Neural cell (in vitro differentiated cells): ENCODE results near the gene HIPK2. TPM values are rescaled to one million over a fixed set of nuclear protein-coding genes. Genes with fewer than 3 reads are reported as not detected.

Experiments
- H2AFZ ChIP-seq: fragments of 200-600, 300-800 bp; sonication (generic), shearing (Covaris generic); 2 replicates; pipeline ENCODE4 v1.6.0; 2014; ENCODE audit warnings: low read depth, mild to moderate bottlenecking, antibody characterized with exemption, low read length, moderate library complexity
- H3F3A ChIP-seq: fragments of 200-600 bp; shearing (Covaris generic); 2 replicates; pipeline ENCODE4 v1.6.1; 2016; ENCODE audit warnings: mild to moderate bottlenecking, moderate library complexity, mixed read lengths, antibody characterized with exemption, low read length; ENCODE audit not compliant: insufficient read depth, poor library complexity, severe bottlenecking
- H3K27ac ChIP-seq: fragments of 200-600, 300-800 bp; sonication (generic), shearing (Covaris generic); 2 replicates; pipeline ENCODE4 v1.5.1; 2014; ENCODE audit warnings: mild to moderate bottlenecking, low read length, moderate library complexity
- H3K27me3 ChIP-seq: fragments of 300-800, 200-600 bp; sonication (generic), shearing (Covaris generic); 2 replicates; pipeline ENCODE4 v1.6.0; 2014; ENCODE audit warnings: mild to moderate bottlenecking, low read depth, low read length, moderate library complexity; ENCODE audit not compliant: insufficient read depth
- H3K36me3 ChIP-seq: fragments of 300-800, 200-600 bp; sonication (generic), shearing (Covaris generic); 2 replicates; pipeline ENCODE4 v1.5.1; 2014; ENCODE audit warnings: mild to moderate bottlenecking, antibody characterized with exemption, low read length, moderate library complexity; ENCODE audit not compliant: insufficient read depth
- H3K4me2 ChIP-seq: fragments of 300-800, 200-600 bp; sonication (generic), shearing (Covaris generic); 2 replicates; pipeline ENCODE4 v1.6.0; 2014; ENCODE audit warnings: mild to moderate bottlenecking, low read length
- H3K4me3 ChIP-seq: fragments of 300-800, 200-600 bp; sonication (generic), shearing (Covaris generic); 2 replicates; pipeline ENCODE4 v1.5.1; 2014; ENCODE audit warnings: mild to moderate bottlenecking, low read length, moderate library complexity
- H3K79me2 ChIP-seq: fragments of 200-600 bp; shearing (Covaris generic); replicated peaks from 2 replicates; pipeline ENCODE4 v1.6.0; 2014; ENCODE audit warnings: mild to moderate bottlenecking, low read length, moderate library complexity; ENCODE audit not compliant: insufficient read depth
- H3K9ac ChIP-seq: fragments of 300-800, 200-600 bp; sonication (generic), shearing (Covaris generic); 2 replicates; pipeline ENCODE4 v1.6.1; 2016; ENCODE audit warnings: mild to moderate bottlenecking, low read length, mixed read lengths
- H3K9me2 ChIP-seq: fragments of 200-600 bp; shearing (Covaris generic); 2 replicates; pipeline ENCODE4 v1.6.1; 2016; ENCODE audit warnings: mild to moderate bottlenecking, low read length, mixed read lengths; ENCODE audit not compliant: insufficient read depth
- H3K9me3 ChIP-seq: fragments of 200-600, 300-800 bp; sonication (generic), shearing (Covaris generic); 2 replicates; pipeline ENCODE4 v1.6.1; 2016; ENCODE audit warnings: mild to moderate bottlenecking, mixed run types, low read length, moderate library complexity, mixed read lengths
- H4K20me1 ChIP-seq: fragments of 200-600 bp; shearing (Covaris generic); 2 replicates; pipeline ENCODE4 v1.6.1; 2016; ENCODE audit warnings: mild to moderate bottlenecking, mixed run types; ENCODE audit not compliant: insufficient read depth
- EP300 ChIP-seq: fragments of 450-650 bp; conservative IDR thresholded peaks from 2 replicates; pipeline ENCODE4 v1.6.1; 2014; ENCODE audit warnings: antibody characterized with exemption, mild to moderate bottlenecking, moderate library complexity; ENCODE audit not compliant: poor library complexity, severe bottlenecking
- EZH2 ChIP-seq: fragments of 200-600, 300-800 bp; shearing (Covaris generic), sonication (generic); IDR thresholded peaks from 2 replicates; pipeline ENCODE4 v1.6.1; 2014; ENCODE audit warnings: antibody characterized with exemption, low read length, borderline replicate concordance, mild to moderate bottlenecking; ENCODE audit not compliant: insufficient read depth, poor library complexity, severe bottlenecking
- MXI1 ChIP-seq: fragments of 450-650 bp; conservative IDR thresholded peaks from 2 replicates; pipeline ENCODE4 v1.6.1; 2014; ENCODE audit warnings: antibody characterized with exemption, mild to moderate bottlenecking; ENCODE audit not compliant: poor library complexity, severe bottlenecking
- POLR2AphosphoS5 ChIP-seq: IDR thresholded peaks from 2 replicates; pipeline ENCODE4 v1.6.1; 2012
- RAD21 ChIP-seq: fragments of 450-650 bp; conservative IDR thresholded peaks from 2 replicates; pipeline ENCODE4 v1.6.1; 2014; ENCODE audit warnings: antibody characterized with exemption, mild to moderate bottlenecking, moderate library complexity
- SMC3 ChIP-seq: fragments of 450-650 bp; conservative IDR thresholded peaks from 2 replicates; pipeline ENCODE4 v1.6.1; 2014; ENCODE audit warnings: antibody characterized with exemption, mild to moderate bottlenecking, moderate library complexity; ENCODE audit not compliant: poor library complexity
- TAF1 ChIP-seq: IDR thresholded peaks from 2 replicates; pipeline ENCODE4 v1.6.1; 2012; ENCODE audit warnings: low read depth
- polyA plus RNA-seq: library from polyadenylated mRNA; depleted of rRNA; stranded (reverse); fragments of >200 nt; gene quantifications from 2 replicates; pipeline ENCODE4 v1.2.3, GENCODE V29; 2014
- TF ChIP-seq, protein P1 (sequence below): fragments of 450-650 bp; IDR thresholded peaks from 2 replicates; pipeline ENCODE4 v1.5.1; 2014; ENCODE audit warnings: antibody characterized with exemption, mild to moderate bottlenecking, moderate library complexity; ENCODE audit not compliant: poor library complexity, severe bottlenecking
- TF ChIP-seq, protein P2 (sequence below): IDR thresholded peaks from 2 replicates; pipeline ENCODE4 v1.6.1; 2012; ENCODE audit warnings: borderline replicate concordance

The HIPK2 gene
- polyA plus RNA-seq, 1 donor from 2014 or later = 8.5 TPM

DNA sequence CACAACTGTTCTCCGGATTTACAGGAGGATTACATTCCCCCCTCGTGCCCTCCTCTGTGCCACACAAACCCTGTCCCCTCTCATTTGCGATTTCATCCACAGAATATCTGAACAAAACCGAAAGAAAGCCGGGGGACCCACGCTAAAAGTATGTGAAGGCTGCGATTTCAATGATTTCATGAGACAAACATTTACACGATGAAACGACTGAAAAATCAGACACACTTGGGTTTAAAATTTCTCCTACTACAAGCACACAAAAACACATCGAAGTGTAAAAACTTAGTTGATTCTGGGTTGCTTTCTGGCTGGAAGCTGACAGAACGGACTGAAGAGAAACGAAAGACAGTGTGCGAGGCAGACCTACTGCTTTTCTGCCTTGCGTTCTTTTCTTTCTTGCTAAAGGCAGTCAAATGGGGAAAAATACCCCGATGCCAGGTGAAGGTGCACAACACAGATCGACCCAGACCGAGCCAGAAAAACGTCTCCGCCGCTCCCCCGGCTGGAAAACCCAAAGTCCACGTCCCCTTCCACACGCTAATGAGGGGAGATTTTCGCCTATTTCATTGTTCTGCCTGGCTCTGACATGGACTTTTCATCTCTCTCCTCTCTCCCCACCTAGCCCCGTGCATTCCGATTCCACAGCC, 1.2 kb downstream of the HIPK2 start:
- H4K20me1 ChIP-seq = no peaks in the 10 kb centered on the region
- H3K79me2 ChIP-seq = peaks cover 58% of the 10 kb centered on the region
- H3K27me3 ChIP-seq = no peaks in the 10 kb centered on the region
- H3K4me2 ChIP-seq = peak overlapping the region; percentile 93
- no peaks in the 10 kb centered on the region for H3F3A ChIP-seq
- no peaks in the 10 kb centered on the region for H3K9me3 ChIP-seq
- peak overlapping the region; percentile 84 for H3K27ac ChIP-seq
- H3K4me3 ChIP-seq = peak overlapping the region; percentile 90
- peak overlapping the region; percentile 43 for H2AFZ ChIP-seq
- no peaks in the 10 kb centered on the region for H3K9me2 ChIP-seq
- no peak for TF ChIP-seq EP300
- TF ChIP-seq, protein P1, sequence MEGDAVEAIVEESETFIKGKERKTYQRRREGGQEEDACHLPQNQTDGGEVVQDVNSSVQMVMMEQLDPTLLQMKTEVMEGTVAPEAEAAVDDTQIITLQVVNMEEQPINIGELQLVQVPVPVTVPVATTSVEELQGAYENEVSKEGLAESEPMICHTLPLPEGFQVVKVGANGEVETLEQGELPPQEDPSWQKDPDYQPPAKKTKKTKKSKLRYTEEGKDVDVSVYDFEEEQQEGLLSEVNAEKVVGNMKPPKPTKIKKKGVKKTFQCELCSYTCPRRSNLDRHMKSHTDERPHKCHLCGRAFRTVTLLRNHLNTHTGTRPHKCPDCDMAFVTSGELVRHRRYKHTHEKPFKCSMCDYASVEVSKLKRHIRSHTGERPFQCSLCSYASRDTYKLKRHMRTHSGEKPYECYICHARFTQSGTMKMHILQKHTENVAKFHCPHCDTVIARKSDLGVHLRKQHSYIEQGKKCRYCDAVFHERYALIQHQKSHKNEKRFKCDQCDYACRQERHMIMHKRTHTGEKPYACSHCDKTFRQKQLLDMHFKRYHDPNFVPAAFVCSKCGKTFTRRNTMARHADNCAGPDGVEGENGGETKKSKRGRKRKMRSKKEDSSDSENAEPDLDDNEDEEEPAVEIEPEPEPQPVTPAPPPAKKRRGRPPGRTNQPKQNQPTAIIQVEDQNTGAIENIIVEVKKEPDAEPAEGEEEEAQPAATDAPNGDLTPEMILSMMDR = no peak
- no peak for TF ChIP-seq SMC3
- no peak for TF ChIP-seq POLR2AphosphoS5
- TF ChIP-seq RAD21 = peak; percentile 26
- TF ChIP-seq EZH2 = no peak
- TF ChIP-seq TAF1 = no peak
- TF ChIP-seq, protein P2, sequence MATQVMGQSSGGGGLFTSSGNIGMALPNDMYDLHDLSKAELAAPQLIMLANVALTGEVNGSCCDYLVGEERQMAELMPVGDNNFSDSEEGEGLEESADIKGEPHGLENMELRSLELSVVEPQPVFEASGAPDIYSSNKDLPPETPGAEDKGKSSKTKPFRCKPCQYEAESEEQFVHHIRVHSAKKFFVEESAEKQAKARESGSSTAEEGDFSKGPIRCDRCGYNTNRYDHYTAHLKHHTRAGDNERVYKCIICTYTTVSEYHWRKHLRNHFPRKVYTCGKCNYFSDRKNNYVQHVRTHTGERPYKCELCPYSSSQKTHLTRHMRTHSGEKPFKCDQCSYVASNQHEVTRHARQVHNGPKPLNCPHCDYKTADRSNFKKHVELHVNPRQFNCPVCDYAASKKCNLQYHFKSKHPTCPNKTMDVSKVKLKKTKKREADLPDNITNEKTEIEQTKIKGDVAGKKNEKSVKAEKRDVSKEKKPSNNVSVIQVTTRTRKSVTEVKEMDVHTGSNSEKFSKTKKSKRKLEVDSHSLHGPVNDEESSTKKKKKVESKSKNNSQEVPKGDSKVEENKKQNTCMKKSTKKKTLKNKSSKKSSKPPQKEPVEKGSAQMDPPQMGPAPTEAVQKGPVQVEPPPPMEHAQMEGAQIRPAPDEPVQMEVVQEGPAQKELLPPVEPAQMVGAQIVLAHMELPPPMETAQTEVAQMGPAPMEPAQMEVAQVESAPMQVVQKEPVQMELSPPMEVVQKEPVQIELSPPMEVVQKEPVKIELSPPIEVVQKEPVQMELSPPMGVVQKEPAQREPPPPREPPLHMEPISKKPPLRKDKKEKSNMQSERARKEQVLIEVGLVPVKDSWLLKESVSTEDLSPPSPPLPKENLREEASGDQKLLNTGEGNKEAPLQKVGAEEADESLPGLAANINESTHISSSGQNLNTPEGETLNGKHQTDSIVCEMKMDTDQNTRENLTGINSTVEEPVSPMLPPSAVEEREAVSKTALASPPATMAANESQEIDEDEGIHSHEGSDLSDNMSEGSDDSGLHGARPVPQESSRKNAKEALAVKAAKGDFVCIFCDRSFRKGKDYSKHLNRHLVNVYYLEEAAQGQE = no peak
- no peaks in the 10 kb centered on the region for H3K36me3 ChIP-seq
- peak overlapping the region; percentile 86 for H3K9ac ChIP-seq

DNA sequence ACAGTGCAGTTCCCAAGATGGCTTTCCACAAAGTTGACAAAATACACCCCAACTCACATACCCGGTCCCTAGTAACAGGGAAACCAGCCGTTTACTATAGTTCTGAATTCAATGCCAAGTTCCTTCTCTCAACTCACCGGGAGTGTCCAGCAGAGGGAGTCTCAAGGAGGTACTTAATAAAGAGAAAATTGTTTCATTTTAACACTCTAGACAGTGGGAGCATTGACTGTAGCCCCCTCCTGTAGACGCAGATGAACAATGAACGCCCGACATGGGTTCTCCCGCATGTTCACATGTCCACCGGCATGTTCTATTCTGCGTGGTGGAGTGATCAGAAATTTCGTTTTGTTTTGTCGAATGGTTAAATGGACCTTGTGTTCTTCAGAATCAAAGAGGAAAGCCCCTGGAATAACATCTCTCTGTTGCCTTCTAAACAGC, 1.9 kb downstream of the HIPK2 start:
- Histone ChIP-seq H3K79me2 (peaks cover 58% of the 10 kb centered on the region), H3F3A (no peaks in the 10 kb centered on the region), H3K27ac (peak overlapping the region; percentile 84), H3K36me3 (no peaks in the 10 kb centered on the region), H4K20me1 (no peaks in the 10 kb centered on the region), H3K27me3 (no peaks in the 10 kb centered on the region), H3K4me3 (peak overlapping the region; percentile 90), H2AFZ (no peak overlapping the region), H3K9ac (peak overlapping the region; percentile 86), H3K4me2 (peak overlapping the region; percentile 93), H3K9me3 (no peaks in the 10 kb centered on the region), H3K9me2 (no peaks in the 10 kb centered on the region)
- TF ChIP-seq RAD21 (peak; percentile 62), POLR2AphosphoS5 (no peak), SMC3 (peak; percentile 80), TAF1 (no peak), MXI1 (peak; percentile 16), EP300 (no peak)
- TF ChIP-seq, protein P1 = peak; percentile 73
